Measurements from ENCODE around the gene PATE4. TPM values are rescaled to one million over a fixed set of nuclear protein-coding genes. Genes with fewer than 3 reads are reported as not detected.
A peak's percentile ranks its signal among the peaks of the same experiment; 100 is the strongest.

PATE4 gene
- total RNA-seq, 4 donors from 2014 or later = not detected

DNA sequence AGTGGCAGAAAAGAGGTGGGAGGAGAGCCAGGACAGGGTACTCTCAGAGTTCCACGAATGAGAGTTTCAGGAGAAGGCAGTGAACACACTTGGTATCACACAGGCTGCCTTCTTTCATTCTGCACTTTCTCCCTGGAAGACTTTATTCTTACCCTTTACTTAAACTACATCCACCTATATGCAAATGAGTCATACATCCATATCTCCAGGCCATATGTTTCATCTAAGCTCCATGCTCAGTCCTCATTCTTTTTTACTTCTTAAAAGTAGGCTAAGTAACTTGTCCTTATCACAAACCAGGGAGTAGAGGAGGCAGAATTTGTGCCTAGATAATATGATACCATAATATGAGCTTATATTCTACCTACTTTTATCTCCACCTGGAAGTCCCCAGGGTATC lies 48.2 kb downstream of the PATE4 start:
- DNase-seq (ENCODE audit: extremely low spot score) = no peak
- Histone ChIP-seq H3K4me3 (no peak overlapping the region), H3K27me3 (no peaks in the 10 kb centered on the region), H3K9me3 (no peaks in the 10 kb centered on the region), H3K27ac (replicated peaks in 1 of 4) (no peak overlapping the region), H3K36me3 (no peaks in the 10 kb centered on the region), H3K4me1 (peaks cover 0 to 3% (median 2%) of the 10 kb centered on the region in 4 donors)
- TF ChIP-seq POLR2A (IDR thresholded peaks at IDR 0.05; ENCODE audit: low read depth) (no peak), EP300 (IDR thresholded peaks at IDR 0.05) (no peak), POLR2AphosphoS5 (IDR thresholded peaks at IDR 0.05) (no peak)
- TF ChIP-seq, protein P1, sequence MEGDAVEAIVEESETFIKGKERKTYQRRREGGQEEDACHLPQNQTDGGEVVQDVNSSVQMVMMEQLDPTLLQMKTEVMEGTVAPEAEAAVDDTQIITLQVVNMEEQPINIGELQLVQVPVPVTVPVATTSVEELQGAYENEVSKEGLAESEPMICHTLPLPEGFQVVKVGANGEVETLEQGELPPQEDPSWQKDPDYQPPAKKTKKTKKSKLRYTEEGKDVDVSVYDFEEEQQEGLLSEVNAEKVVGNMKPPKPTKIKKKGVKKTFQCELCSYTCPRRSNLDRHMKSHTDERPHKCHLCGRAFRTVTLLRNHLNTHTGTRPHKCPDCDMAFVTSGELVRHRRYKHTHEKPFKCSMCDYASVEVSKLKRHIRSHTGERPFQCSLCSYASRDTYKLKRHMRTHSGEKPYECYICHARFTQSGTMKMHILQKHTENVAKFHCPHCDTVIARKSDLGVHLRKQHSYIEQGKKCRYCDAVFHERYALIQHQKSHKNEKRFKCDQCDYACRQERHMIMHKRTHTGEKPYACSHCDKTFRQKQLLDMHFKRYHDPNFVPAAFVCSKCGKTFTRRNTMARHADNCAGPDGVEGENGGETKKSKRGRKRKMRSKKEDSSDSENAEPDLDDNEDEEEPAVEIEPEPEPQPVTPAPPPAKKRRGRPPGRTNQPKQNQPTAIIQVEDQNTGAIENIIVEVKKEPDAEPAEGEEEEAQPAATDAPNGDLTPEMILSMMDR (IDR thresholded peaks at IDR 0.05) = no peak
- WGBS = 73% methylated on average over 1 of the region's 1 CpG
- intact Hi-C loops (cut with DNase I) = no loop called here

DNA sequence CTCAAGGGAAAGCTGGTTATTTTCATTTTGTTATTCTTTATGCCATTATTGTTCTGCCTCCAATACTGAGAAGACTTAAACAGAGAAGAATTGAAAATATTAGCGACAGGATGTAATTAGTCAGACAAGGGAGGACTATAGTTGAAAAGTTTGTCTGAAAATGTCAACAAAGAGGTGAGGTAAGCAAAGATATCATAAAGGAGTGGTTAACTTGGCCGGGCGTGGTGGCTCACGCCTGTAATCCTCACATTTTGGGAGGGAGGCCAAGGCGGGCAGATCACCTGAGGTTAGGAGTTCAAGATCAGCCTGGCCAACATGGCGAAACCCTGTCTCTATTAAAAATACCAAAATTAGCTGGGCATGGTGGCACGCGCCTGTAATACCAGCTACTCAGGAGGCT lies 50.3 kb downstream of the PATE4 start:
- DNase-seq (ENCODE audit: extremely low spot score) = no peak
- Histone ChIP-seq H3K4me3 (no peak overlapping the region), H3K27me3 (no peaks in the 10 kb centered on the region), H3K4me1 (peaks cover 2 to 15% (median 14%) of the 10 kb centered on the region in 4 donors), H3K9me3 (no peaks in the 10 kb centered on the region), H3K36me3 (no peaks in the 10 kb centered on the region), H3K27ac (replicated peaks in 1 of 4) (no peak overlapping the region)
- no peak for TF ChIP-seq POLR2A (IDR thresholded peaks at IDR 0.05; ENCODE audit: low read depth)
- WGBS = 82% methylated on average over 8 of the region's 8 CpGs
- intact Hi-C loops (cut with DNase I) = no loop called here

DNA sequence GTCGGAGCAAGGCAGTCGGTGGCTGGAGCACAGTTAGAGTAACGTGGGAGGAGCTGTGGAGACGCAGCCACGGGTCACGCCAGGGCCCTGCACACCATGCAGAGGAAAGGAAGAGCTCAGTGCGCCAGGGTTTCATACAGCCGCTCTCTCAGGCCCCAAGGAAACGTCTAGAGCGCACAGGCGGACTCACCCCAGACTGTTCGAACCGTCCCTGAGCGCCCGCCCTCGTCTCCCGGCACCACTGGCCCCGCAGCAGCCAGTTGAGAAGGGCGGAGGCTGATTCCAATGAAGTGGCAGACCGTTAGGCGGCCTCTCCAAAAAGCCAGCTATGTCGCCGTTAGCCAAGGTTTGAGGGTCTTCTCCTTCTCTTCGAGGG lies 53.9 kb downstream of the PATE4 start:
- 18% methylated on average over 8 of the region's 24 CpGs for WGBS

DNA sequence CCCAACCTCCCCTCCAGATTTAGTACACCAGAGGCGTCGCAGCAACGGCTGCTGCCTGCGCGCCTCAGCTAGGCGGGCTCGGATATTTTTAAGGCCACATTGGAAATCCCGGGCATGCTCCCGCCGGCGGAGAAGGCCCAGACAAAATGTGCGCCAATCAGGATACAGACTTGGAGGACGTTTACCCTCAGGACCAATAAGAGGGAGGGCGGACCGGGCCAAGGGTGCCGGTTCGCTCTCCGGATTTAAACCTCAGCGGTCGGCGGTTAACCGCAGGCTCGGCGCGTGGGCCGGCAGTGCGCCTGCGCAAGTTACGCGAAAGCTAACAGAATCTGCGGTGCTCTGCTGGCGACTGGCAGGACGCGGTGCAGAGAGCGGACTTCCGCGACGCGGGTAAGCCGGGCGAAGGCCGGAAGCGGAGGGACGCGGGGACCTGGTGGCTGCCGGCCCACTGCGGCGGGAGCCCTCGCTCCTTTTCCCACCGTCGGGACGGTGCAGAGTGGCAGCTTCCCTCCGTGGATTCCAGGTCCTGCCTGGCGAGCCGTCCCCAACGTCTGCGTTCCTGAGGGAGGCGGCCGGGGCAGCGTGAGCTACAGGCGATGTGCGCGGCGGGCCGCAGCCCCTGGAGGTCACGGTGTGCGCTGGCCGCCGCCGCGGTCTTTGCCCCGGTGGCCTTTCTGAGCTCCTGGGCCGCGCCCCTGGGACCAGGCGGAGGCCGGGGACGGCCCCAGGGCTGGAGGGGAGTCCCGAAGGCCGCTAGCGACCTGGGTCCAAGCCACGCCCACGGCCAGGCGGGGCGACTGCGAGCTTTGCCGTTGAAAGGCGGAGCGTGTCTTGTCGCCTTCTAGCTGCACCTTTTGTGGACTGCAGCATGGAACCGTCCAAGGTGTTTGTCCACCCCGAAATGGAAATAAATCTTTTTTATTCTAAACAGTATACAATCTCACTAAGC lies 54.5 kb downstream of the PATE4 start, which contains the start of gene HYLS1:
HYLS1 (plus strand) TSS at position 296 of the 952 bp plus-strand sequence. CDS start 11,701 bp downstream, outside the sequence.
- Histone ChIP-seq H3K9me3 (no peaks in the 10 kb centered on the region), H3K27me3 (no peaks in the 10 kb centered on the region), H3K4me3 (peak within 1 kb of the TSS; percentile 66 to 87 (median 76)), H3K4me1 (peaks cover 3 to 33% (median 25%) of the 10 kb centered on the region in 4 donors), H3K36me3 (peaks cover 0 to 11% (median 3%) of the 10 kb centered on the region in 4 donors), H3K27ac (replicated peaks in 1 of 4) (peak within 1 kb of the TSS; percentile 93 to 97 (median 96))
- peak; percentile 98 for DNase-seq (ENCODE audit: extremely low spot score)
- TF ChIP-seq EP300 (IDR thresholded peaks at IDR 0.05) = no peak
- TF ChIP-seq, protein P1 (IDR thresholded peaks at IDR 0.05) = peak; percentile 43 to 48 (median 48)
- TF ChIP-seq POLR2A (IDR thresholded peaks at IDR 0.05; ENCODE audit: low read depth) = no peak
- peak; percentile 93 to 94 for TF ChIP-seq POLR2AphosphoS5 (IDR thresholded peaks at IDR 0.05)
- intact Hi-C loops (cut with DNase I) = no loop called here
- WGBS = 0% methylated on average over 15 of the region's 91 CpGs

More for the DNA sequence above, 53.9 kb downstream of the PATE4 start:
- H3K4me1 ChIP-seq = peaks cover 3 to 33% (median 25%) of the 10 kb centered on the region in 4 donors
- DNase-seq (ENCODE audit: extremely low spot score) = no peak
- H3K4me3 ChIP-seq = peak overlapping the region; percentile 66 to 87 (median 76)
- intact Hi-C loops (cut with DNase I) = no loop called here
- no peaks in the 10 kb centered on the region for H3K9me3 ChIP-seq
- H3K27ac ChIP-seq (replicated peaks in 1 of 4) = peak overlapping the region; percentile 93 to 97 (median 96)
- H3K27me3 ChIP-seq = no peaks in the 10 kb centered on the region
- TF ChIP-seq POLR2A (IDR thresholded peaks at IDR 0.05; ENCODE audit: low read depth) (no peak), POLR2AphosphoS5 (IDR thresholded peaks at IDR 0.05) (no peak), EP300 (IDR thresholded peaks at IDR 0.05) (no peak)
- TF ChIP-seq, protein P1 (IDR thresholded peaks at IDR 0.05) = no peak
- H3K36me3 ChIP-seq = peaks cover 0 to 5% (median 0%) of the 10 kb centered on the region in 4 donors

Other genes starting within 250 kb of the PATE4 start
- gene STT3A, start 240.5 kb upstream of the PATE4 start, total RNA-seq = 10 to 100 TPM; 31.6 to 65.4 (median 52.8) TPM
- 1 to 10 TPM; 1.9 to 4.2 (median 2.5) TPM for gene CHEK1, start 208.2 kb upstream of the PATE4 start, total RNA-seq
- not detected for gene ACRV1, start 152.5 kb upstream of the PATE4 start, total RNA-seq
- not detected for gene PATE1, start 87.0 kb upstream of the PATE4 start, total RNA-seq
- gene PATE2, start 54.5 kb upstream of the PATE4 start, total RNA-seq = not detected
- not detected for gene PATE3, start 45.2 kb upstream of the PATE4 start, total RNA-seq
- 1 to 10 TPM; 2.8 to 6.9 (median 4.7) TPM for gene HYLS1, start 54.4 kb downstream of the PATE4 start, total RNA-seq
- gene PUS3, start 69.9 kb downstream of the PATE4 start, total RNA-seq = 10 to 100 TPM in 1 of 4 donors, 1 to 10 TPM in 3; 7.1 to 20.2 (median 8.5) TPM
- under 1 TPM in 2 of 4 donors, not detected in 2; 0.06 to 0.17 TPM for gene DDX25, start 71.2 kb downstream of the PATE4 start, total RNA-seq
- under 1 TPM in 3 of 4 donors, not detected in 1; 0.33 to 0.57 (median 0.39) TPM for gene VSIG10L2, start 112.7 kb downstream of the PATE4 start, total RNA-seq
- gene CDON, start 229.6 kb downstream of the PATE4 start, total RNA-seq = 10 to 100 TPM; 16.6 to 42.7 (median 28.1) TPM